Astrocyte (in vitro differentiated cells and primary cell): ENCODE data around the gene GRM7.

Experiments
- EZH2 ChIP-seq: IDR thresholded peaks from 2 replicates; pipeline ENCODE4 v1.6.1; 2012; ENCODE audit warnings: mild to moderate bottlenecking, low read length, inconsistent platforms; ENCODE audit not compliant: insufficient read depth
- TF ChIP-seq, protein P1 (sequence below): IDR thresholded peaks from 2 replicates; pipeline ENCODE4 v1.5.1; 2011; ENCODE audit warnings: low read depth, mild to moderate bottlenecking, inconsistent platforms, low read length, moderate library complexity; ENCODE audit not compliant: insufficient read depth

DNA sequence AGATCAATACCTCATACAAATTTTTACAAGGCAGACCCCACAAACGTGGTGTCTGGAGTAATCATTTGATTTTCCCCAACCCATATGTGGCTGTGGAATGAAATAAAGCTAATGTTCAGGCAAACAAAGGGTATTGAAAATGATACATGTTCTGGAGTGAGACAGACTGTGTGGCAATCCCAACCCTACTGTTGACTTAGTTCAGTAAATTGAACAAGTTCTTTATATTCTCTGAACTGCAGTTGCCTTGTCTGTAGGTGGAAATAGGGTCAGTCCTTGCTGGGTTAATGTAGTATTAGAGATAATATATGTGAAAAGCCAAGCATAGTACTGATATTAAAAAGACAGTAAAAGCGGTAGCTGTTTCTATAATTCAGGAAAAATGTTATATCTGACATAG, 69.0 kb downstream of the GRM7 start:
- no peak for TF ChIP-seq EZH2
- TF ChIP-seq, protein P1, sequence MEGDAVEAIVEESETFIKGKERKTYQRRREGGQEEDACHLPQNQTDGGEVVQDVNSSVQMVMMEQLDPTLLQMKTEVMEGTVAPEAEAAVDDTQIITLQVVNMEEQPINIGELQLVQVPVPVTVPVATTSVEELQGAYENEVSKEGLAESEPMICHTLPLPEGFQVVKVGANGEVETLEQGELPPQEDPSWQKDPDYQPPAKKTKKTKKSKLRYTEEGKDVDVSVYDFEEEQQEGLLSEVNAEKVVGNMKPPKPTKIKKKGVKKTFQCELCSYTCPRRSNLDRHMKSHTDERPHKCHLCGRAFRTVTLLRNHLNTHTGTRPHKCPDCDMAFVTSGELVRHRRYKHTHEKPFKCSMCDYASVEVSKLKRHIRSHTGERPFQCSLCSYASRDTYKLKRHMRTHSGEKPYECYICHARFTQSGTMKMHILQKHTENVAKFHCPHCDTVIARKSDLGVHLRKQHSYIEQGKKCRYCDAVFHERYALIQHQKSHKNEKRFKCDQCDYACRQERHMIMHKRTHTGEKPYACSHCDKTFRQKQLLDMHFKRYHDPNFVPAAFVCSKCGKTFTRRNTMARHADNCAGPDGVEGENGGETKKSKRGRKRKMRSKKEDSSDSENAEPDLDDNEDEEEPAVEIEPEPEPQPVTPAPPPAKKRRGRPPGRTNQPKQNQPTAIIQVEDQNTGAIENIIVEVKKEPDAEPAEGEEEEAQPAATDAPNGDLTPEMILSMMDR: no peak
